Retinal pigment epithelial cell (primary cell): ENCODE results near the gene MTFMT.

ENCODE experiments used
- DNase-seq: peaks from one replicate; pipeline ENCODE4 v3.0.0-alpha.2; 2010; ENCODE audit warnings: low read depth
- H3K4me3 ChIP-seq: 2 replicates; pipeline ENCODE4 v1.5.1; 2011; ENCODE audit warnings: mild to moderate bottlenecking, low read length, control low read depth, moderate library complexity
- TF ChIP-seq, protein P1 (sequence below): conservative IDR thresholded peaks from 2 replicates; pipeline ENCODE4 v1.5.1; 2011; ENCODE audit warnings: low read depth, low read length, control low read depth, inconsistent platforms

MTFMT gene

DNA sequence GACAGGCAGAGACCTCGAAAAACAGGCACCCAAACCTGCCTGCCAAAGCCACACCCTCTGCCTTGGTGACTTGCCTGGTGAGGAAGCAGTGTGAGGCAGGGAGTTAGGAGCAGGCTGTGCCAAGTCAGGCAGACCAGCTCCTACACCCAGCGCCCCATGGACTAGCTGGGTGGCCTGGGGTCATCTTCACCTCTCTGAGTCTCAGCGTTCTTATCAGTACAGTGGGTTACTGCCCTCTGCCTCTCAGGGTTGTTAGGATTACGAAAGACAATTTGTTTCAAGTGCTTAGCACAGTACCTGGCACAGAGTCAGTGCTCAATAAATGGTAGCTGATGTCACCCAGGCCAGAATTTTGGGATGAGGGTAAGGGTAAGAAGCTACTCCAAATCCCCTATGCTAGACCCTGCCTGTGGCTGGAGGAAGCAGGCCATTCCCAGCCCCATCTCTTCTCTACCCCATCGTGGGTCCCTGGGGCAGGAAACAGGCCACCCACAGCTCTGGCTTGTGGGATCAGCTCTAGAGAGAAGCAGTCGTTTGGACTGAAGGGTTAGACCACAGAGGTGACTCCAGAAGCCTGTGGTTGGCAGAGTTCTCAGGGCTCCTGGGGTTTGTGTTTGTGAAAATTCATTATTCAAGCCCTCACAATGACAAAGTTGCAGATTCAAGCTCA lies 25.9 kb upstream of the MTFMT start:
- DNase-seq: no peak

DNA sequence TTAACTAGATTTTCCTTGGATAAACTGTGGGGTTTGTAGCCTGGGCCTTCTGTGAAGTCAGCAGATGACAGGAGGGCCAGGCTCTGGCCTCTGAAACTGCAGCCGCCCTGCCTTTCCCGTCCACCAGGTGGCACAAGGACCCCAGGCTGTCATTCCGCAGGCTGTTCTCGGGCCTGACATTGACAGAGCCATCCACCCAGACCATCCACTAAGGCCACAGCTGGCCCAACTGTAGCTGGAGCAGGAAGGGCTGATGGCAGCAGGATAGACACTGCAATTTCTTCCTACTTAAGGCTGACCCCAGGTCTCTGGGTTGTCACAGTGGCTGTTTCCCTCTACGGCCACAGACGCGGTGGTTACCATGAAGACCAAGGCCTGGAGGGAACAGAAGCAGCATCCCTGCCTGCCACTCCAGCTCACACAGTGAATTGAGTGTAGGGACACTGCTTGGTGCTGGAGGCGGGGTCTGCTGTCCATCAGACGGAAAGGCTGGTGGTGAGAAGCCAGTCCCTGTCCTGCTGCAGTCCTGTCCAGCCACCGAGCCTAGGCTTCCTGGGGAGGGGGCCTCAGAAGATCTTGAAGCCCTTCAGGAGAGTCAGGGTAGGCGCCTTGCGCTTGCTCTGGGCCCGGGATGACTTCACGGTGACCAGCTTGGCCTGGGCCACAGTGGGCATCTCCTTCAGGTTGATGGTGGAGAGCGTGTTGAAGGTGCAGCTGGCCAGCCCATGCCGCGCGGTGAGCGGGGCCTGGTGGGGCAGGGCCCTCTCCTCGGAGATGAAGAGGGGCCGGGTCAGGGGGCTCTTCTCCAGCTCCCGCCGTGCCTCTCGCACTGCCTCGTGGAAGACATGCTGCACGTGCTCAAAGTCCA lies 25.1 kb upstream of the MTFMT start:
- DNase-seq: no peak
- TF ChIP-seq, protein P1, sequence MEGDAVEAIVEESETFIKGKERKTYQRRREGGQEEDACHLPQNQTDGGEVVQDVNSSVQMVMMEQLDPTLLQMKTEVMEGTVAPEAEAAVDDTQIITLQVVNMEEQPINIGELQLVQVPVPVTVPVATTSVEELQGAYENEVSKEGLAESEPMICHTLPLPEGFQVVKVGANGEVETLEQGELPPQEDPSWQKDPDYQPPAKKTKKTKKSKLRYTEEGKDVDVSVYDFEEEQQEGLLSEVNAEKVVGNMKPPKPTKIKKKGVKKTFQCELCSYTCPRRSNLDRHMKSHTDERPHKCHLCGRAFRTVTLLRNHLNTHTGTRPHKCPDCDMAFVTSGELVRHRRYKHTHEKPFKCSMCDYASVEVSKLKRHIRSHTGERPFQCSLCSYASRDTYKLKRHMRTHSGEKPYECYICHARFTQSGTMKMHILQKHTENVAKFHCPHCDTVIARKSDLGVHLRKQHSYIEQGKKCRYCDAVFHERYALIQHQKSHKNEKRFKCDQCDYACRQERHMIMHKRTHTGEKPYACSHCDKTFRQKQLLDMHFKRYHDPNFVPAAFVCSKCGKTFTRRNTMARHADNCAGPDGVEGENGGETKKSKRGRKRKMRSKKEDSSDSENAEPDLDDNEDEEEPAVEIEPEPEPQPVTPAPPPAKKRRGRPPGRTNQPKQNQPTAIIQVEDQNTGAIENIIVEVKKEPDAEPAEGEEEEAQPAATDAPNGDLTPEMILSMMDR: peak; percentile 97

More for the DNA sequence above, 25.9 kb upstream of the MTFMT start:
- no peak overlapping the region for H3K4me3 ChIP-seq
- TF ChIP-seq, protein P1: no peak

DNA sequence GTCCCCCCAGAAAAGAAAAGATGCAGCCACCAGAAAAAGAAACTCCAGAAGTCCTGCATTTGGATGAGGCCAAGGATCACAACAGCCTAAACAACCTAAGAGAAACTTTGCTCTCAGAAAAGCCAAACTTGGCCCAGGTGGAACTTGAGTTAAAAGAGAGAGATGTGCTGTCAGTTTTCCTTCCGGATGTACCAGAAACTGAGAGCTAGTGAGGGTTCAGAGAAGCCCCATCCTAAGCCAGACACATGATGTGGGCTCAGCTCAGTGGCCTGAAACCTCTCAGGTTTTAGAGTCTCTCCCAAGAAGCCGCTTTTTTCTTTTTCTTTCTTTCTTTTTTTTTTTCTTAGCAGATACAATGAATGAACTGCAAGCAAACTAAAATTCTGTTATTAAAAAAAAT lies 23.5 kb upstream of the MTFMT start:
- DNase-seq: no peak
- TF ChIP-seq, protein P1: no peak
- H3K4me3 ChIP-seq: no peak overlapping the region

More for the DNA sequence above, 25.1 kb upstream of the MTFMT start:
- H3K4me3 ChIP-seq: no peak overlapping the region

DNA sequence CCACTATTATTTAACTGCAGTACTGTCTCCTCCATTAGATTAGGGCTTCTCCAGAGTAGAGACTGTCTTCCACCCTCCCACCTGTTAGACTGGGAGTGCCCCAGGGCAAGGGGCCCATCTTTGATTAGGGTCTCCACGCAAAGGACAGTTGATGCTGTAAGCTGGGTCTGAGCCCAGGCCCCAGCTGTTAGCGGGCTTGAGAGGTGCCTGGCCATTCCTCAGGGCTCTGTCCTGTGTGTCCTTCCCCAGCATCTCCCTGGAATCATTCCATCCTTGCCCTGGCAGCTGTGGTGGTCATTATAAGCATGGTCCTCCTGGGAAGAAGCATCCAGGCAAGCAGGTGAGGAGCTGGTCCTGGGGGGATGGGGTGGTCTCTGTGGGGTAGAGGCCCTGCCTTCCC lies 21.8 kb upstream of the MTFMT start:
- DNase-seq: no peak
- TF ChIP-seq, protein P1: no peak
- H3K4me3 ChIP-seq: no peak overlapping the region

DNA sequence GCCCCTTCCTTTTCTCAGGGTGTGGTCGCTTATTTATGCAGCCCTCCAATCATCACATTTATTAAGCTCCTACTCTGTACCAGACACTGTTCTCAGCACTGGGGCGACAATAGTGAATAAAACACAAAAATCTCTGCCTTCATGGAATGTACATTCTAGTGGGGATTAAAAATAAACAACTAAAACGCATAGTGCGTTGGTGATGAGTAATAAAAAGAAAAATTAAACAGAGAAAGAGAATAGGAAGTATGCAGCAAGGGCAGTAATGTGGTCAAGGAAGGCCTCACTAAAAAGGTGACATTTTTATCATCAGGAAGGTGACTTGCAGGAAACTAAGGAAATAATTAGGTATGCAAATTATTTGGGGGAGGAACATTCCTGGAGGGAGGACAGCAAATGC lies 20.8 kb upstream of the MTFMT start:
- TF ChIP-seq, protein P1: no peak
- no peak overlapping the region for H3K4me3 ChIP-seq
- DNase-seq: no peak

DNA sequence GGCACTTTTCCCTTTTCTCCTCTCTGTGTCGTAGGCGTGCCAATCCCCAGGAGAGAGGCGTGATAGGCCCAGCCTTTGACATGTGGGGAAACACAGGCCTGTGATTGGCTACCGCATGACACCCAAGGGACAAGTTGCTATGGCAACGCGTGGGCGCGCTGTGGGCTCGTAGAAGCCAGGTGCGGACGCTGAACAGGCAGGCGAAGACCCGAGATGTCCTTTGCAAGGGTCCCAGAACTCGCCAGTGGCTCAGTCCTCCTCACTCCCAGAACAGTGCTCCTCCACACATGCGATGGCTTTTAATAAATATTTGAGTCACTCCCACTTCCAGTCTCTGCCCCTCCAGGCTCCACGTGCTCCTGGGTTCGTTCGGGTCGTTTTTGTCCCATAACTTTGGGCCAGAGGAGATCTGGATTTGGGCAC lies 20.0 kb upstream of the MTFMT start:
- no peak for DNase-seq
- peak overlapping the region; percentile 47 for H3K4me3 ChIP-seq
- TF ChIP-seq, protein P1: no peak
